WTC11 (cell line): ENCODE results near the gene PPAN.

ENCODE experiments used
- CTCF ChIP-seq: fragments of 200-600 bp; IDR thresholded peaks from 2 replicates; pipeline ENCODE4 v1.8.0; 2022; ENCODE audit warnings: antibody characterized with exemption
- FOXP1 ChIP-seq: sonication (generic); formaldehyde crosslinking; IDR thresholded peaks from 2 replicates; pipeline ENCODE4 v1.8.0; 2022; ENCODE audit warnings: missing genetic modification reagents, mild to moderate bottlenecking, moderate library complexity, borderline replicate concordance
- IRF2 ChIP-seq: sonication (generic); formaldehyde crosslinking; IDR thresholded peaks from 2 replicates; pipeline ENCODE4 v1.8.0; 2022; ENCODE audit warnings: low read depth, missing genetic modification reagents, borderline replicate concordance
- RELA ChIP-seq: sonication (generic); formaldehyde crosslinking; IDR thresholded peaks from 2 replicates; pipeline ENCODE4 v1.8.1; 2022; ENCODE audit warnings: missing genetic modification reagents, mild to moderate bottlenecking, borderline replicate concordance
- RORB ChIP-seq: fragments of 250-450 bp; sonication (Bioruptor Pico); IDR thresholded peaks from 2 replicates; pipeline ENCODE4 v1.9.0; 2021; ENCODE audit warnings: mild to moderate bottlenecking
- SMAD3 ChIP-seq: sonication (generic); formaldehyde crosslinking; IDR thresholded peaks from 2 replicates; pipeline ENCODE4 v1.8.0; 2022; ENCODE audit warnings: missing genetic modification reagents, mild to moderate bottlenecking, borderline replicate concordance
- TCF7 ChIP-seq: sonication (generic); formaldehyde crosslinking; IDR thresholded peaks from 2 replicates; pipeline ENCODE4 v1.8.0; 2022; ENCODE audit warnings: mild to moderate bottlenecking, low read depth, missing genetic modification reagents, moderate library complexity
- TEAD4 ChIP-seq: sonication (generic); formaldehyde crosslinking; IDR thresholded peaks from 2 replicates; pipeline ENCODE4 v1.8.0; 2022; ENCODE audit warnings: mild to moderate bottlenecking, missing genetic modification reagents
- ZBTB21 ChIP-seq: sonication (generic); formaldehyde crosslinking; IDR thresholded peaks from 2 replicates; pipeline ENCODE4 v1.8.1; 2023; ENCODE audit warnings: mild to moderate bottlenecking, missing genetic modification reagents, borderline replicate concordance
- ZNF512 ChIP-seq: sonication (generic); formaldehyde crosslinking; IDR thresholded peaks from 2 replicates; pipeline ENCODE4 v1.8.1; 2022; ENCODE audit warnings: missing genetic modification reagents, borderline replicate concordance
- TF ChIP-seq, protein P1 (sequence below): sonication (generic); formaldehyde crosslinking; IDR thresholded peaks from 2 replicates; pipeline ENCODE4 v1.8.1; 2023; ENCODE audit warnings: mild to moderate bottlenecking, missing genetic modification reagents, moderate library complexity
- TF ChIP-seq, protein P2 (sequence below): sonication (generic); formaldehyde crosslinking; IDR thresholded peaks from 2 replicates; pipeline ENCODE4 v1.8.0; 2023; ENCODE audit warnings: missing genetic modification reagents

DNA sequence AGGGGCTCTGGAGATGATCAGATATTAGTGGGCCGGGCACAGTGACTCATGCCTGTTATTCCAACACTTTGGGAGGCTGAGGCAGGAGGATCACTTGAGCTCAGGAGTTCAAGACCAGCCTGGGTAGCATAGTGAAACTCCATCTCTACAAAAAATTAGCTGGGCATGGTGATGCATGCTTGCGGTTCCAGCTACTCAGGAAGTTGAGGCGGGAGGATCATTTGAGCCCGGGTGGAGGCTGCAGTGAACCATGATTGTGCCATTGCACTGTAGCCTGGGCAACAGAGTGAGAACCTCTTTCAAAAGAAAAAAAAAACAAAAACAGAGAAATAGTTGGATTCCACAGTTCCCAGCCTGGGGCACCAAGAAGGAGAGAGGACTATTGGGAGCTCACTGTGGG, 38.0 kb upstream of the PPAN start:
- TF ChIP-seq CTCF, result no peak
- TF ChIP-seq TCF7 (CRISPR knock-in tag), result no peak
- TF ChIP-seq, protein P1, sequence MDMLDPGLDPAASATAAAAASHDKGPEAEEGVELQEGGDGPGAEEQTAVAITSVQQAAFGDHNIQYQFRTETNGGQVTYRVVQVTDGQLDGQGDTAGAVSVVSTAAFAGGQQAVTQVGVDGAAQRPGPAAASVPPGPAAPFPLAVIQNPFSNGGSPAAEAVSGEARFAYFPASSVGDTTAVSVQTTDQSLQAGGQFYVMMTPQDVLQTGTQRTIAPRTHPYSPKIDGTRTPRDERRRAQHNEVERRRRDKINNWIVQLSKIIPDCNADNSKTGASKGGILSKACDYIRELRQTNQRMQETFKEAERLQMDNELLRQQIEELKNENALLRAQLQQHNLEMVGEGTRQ (CRISPR knock-in tag), result no peak
- TF ChIP-seq RELA (CRISPR knock-in tag), result no peak
- TF ChIP-seq ZBTB21 (CRISPR knock-in tag), result no peak
- no peak for TF ChIP-seq RORB (CRISPR knock-in tag)
- TF ChIP-seq, protein P2, sequence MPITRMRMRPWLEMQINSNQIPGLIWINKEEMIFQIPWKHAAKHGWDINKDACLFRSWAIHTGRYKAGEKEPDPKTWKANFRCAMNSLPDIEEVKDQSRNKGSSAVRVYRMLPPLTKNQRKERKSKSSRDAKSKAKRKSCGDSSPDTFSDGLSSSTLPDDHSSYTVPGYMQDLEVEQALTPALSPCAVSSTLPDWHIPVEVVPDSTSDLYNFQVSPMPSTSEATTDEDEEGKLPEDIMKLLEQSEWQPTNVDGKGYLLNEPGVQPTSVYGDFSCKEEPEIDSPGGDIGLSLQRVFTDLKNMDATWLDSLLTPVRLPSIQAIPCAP (CRISPR knock-in tag), result no peak
- no peak for TF ChIP-seq FOXP1 (CRISPR knock-in tag)
- TF ChIP-seq SMAD3 (CRISPR knock-in tag), result no peak
- TF ChIP-seq IRF2 (CRISPR knock-in tag), result no peak
- TF ChIP-seq TEAD4 (CRISPR knock-in tag), result no peak
- TF ChIP-seq ZNF512 (CRISPR knock-in tag), result no peak
